NT2/D1 (cell line): Measurements from ENCODE around the gene GOLGA5.

Experiments
- DNase-seq: peaks from one replicate; pipeline ENCODE4 v3.0.0-alpha.2; 2011; ENCODE audit warnings: low read depth, low spot score
- H3K27me3 ChIP-seq: 2 replicates; pipeline ENCODE4 v1.6.0; 2011; ENCODE audit warnings: mild to moderate bottlenecking; ENCODE audit not compliant: insufficient read length, insufficient read depth
- H3K36me3 ChIP-seq: 2 replicates; pipeline ENCODE4 v1.6.1; 2011; ENCODE audit warnings: mild to moderate bottlenecking, low read length, mixed read lengths; ENCODE audit not compliant: insufficient read depth, insufficient read length
- H3K4me1 ChIP-seq: 2 replicates; pipeline ENCODE4 v1.5.1; 2011; ENCODE audit not compliant: insufficient read depth, insufficient read length
- H3K4me3 ChIP-seq: 2 replicates; pipeline ENCODE4 v1.5.1; 2011; ENCODE audit warnings: low read depth; ENCODE audit not compliant: insufficient read length
- H3K9ac ChIP-seq: 2 replicates; pipeline ENCODE4 v1.6.0; 2011; ENCODE audit warnings: low read depth; ENCODE audit not compliant: insufficient read length
- H3K9me3 ChIP-seq: 2 replicates; pipeline ENCODE4 v1.5.1; 2011; ENCODE audit warnings: mild to moderate bottlenecking, low read length; ENCODE audit not compliant: insufficient read depth
- SUZ12 ChIP-seq: IDR thresholded peaks from 2 replicates; pipeline ENCODE4 v1.6.1; 2011; ENCODE audit not compliant: insufficient read length, insufficient read depth; ENCODE audit errors: extremely low read depth
- YY1 ChIP-seq: IDR thresholded peaks from 2 replicates; pipeline ENCODE4 v1.6.1; 2011; ENCODE audit not compliant: insufficient read length, insufficient read depth
- ZNF274 ChIP-seq: IDR thresholded peaks from 2 replicates; pipeline ENCODE4 v1.6.1; 2011; ENCODE audit warnings: mild to moderate bottlenecking, low read depth, low read length

The GOLGA5 gene

GRCh38 chr14:92877757-92878431 lies 83.8 kb downstream of the GOLGA5 start:
- no peak overlapping the region for H3K9ac ChIP-seq
- H3K4me3 ChIP-seq = no peak overlapping the region
- TF ChIP-seq YY1 (no peak), ZNF274 (no peak), SUZ12 (no peak)
- no peaks in the 10 kb centered on the region for H3K9me3 ChIP-seq
- no peak for DNase-seq
- no peaks in the 10 kb centered on the region for H3K36me3 ChIP-seq
- H3K4me1 ChIP-seq = no peaks in the 10 kb centered on the region
- no peaks in the 10 kb centered on the region for H3K27me3 ChIP-seq

DNA sequence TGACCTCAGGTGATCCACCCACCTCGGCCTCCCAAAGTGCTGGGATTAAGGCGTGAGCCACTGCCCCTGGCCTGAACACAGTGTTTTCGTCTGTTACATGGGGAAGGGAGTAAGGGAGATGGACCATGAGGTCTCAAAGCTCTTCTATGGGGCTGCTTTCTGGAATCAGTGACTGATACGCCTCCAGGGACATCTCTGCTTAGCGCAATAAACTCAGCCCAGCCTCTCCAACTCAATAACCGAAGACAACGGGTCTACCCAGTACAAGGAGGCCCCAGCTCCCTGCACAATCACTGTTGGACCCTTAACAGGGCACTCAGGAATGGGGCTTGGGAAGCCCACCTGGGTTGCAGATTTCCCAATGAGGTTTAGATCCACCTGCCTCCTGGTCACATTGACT lies 86.2 kb downstream of the GOLGA5 start:
- Histone ChIP-seq H3K4me1 (no peaks in the 10 kb centered on the region), H3K36me3 (no peaks in the 10 kb centered on the region), H3K27me3 (no peaks in the 10 kb centered on the region), H3K9me3 (no peaks in the 10 kb centered on the region), H3K4me3 (no peak overlapping the region), H3K9ac (no peak overlapping the region)
- no peak for TF ChIP-seq YY1
- TF ChIP-seq SUZ12 = no peak
- TF ChIP-seq ZNF274 = no peak
- DNase-seq = no peak

GRCh38 chr14:92880851-92881250 lies 86.7 kb downstream of the GOLGA5 start:
- Histone ChIP-seq H3K36me3 (no peaks in the 10 kb centered on the region), H3K4me1 (no peaks in the 10 kb centered on the region), H3K9me3 (no peaks in the 10 kb centered on the region), H3K4me3 (no peak overlapping the region), H3K27me3 (no peaks in the 10 kb centered on the region), H3K9ac (no peak overlapping the region)
- DNase-seq = no peak
- no peak for TF ChIP-seq YY1
- no peak for TF ChIP-seq ZNF274
- no peak for TF ChIP-seq SUZ12

DNA sequence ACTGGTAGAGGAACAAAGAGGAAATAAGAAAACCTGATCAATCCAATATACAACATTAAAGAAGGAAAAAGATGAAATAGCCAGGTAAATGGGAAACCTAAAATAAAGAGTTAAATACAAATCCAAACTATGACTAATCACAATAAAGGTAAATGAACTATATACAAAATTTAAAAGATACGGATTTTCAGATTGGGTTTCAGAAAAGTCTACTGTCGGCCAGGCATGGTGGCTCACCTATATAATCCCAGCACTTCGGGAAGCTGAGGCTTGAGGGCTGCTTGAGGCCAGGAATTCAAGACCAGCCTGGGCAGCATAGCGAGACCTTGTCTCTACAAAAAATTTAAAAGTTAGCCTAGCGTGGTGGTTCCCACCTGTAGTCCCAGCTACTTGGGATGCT lies 89.0 kb downstream of the GOLGA5 start:
- no peaks in the 10 kb centered on the region for H3K27me3 ChIP-seq
- no peak for TF ChIP-seq YY1
- TF ChIP-seq ZNF274 = no peak
- no peak for TF ChIP-seq SUZ12
- H3K36me3 ChIP-seq = no peaks in the 10 kb centered on the region

GRCh38 chr14:92884410-92884809 lies 90.3 kb downstream of the GOLGA5 start:
- no peak for DNase-seq
- Histone ChIP-seq H3K4me1 (no peaks in the 10 kb centered on the region), H3K27me3 (peaks cover 4% of the 10 kb centered on the region), H3K9ac (no peak overlapping the region), H3K36me3 (no peaks in the 10 kb centered on the region), H3K9me3 (no peaks in the 10 kb centered on the region), H3K4me3 (no peak overlapping the region)
- TF ChIP-seq ZNF274 (no peak), YY1 (no peak), SUZ12 (no peak)

More for the DNA sequence above, 89.0 kb downstream of the GOLGA5 start:
- no peak for DNase-seq
- H3K9me3 ChIP-seq = no peaks in the 10 kb centered on the region
- no peaks in the 10 kb centered on the region for H3K4me1 ChIP-seq
- H3K9ac ChIP-seq = no peak overlapping the region
- no peak overlapping the region for H3K4me3 ChIP-seq

- no peak overlapping the region for H3K9ac ChIP-seq
- H3K27me3 ChIP-seq = peaks cover 4% of the 10 kb centered on the region
- no peaks in the 10 kb centered on the region for H3K36me3 ChIP-seq
- no peak overlapping the region for H3K4me3 ChIP-seq
- no peaks in the 10 kb centered on the region for H3K4me1 ChIP-seq
- TF ChIP-seq ZNF274 (no peak), SUZ12 (no peak), YY1 (no peak)
- no peaks in the 10 kb centered on the region for H3K9me3 ChIP-seq
- no peak for DNase-seq
Observed at GRCh38 chr14:92885279-92886061, 91.4 kb downstream of the GOLGA5 start.

- no peaks in the 10 kb centered on the region for H3K9me3 ChIP-seq
- DNase-seq = no peak
Observed at GRCh38 chr14:92886337-92886736, 92.2 kb downstream of the GOLGA5 start.

More at GRCh38 chr14:92886337-92886736, 92.2 kb downstream of the GOLGA5 start:
- Histone ChIP-seq H3K4me3 (no peak overlapping the region), H3K27me3 (peaks cover 4% of the 10 kb centered on the region), H3K36me3 (no peaks in the 10 kb centered on the region), H3K4me1 (no peaks in the 10 kb centered on the region), H3K9ac (no peak overlapping the region)
- TF ChIP-seq ZNF274 (no peak), SUZ12 (no peak), YY1 (no peak)
